ENCODE results near the gene PVR.
"Not testable (repeated sequence)": the region's sequence is repeated elsewhere in the genome, so short reads cannot be mapped to it uniquely, and the experiment has no call there.

PVR gene

DNA sequence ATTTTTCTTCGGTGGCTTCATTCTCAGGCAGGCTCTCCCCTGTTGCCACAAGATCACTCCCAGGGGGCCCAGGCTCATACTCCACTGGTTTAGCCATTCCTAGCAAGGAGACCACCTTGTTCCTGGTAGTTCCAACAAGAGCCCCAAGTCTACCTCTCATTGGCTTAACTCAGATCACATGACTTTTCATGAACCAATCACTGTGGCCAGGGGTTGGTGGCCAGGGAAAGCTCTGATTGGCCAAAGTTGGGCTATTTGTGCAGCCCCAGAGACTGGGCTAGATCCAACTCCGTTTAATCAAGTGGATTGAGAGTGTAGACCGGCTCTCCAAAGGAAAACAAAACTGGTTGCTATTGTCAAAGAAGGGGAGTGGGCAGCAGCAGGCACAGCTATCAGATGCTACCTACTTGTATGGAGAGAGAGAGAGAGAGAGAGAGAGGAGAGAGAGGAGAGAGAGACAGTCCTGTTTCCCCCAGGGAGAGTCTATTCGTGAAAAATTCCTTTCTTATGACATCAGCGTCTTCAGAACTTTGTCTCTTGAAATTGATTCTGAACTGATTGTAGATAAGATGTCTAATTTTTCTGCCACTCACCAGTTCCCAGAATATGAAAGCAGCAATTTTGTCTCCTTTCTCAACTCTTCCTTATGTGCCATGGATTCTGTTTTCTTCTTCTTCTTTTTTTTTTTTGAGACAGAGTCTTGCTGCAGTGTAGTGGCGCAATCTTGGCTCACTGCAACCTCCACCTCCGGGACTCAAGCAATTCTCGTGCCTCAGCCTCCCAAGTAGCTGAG is 33.5 kb downstream of the PVR start:
- no peak for DNase-seq

- no peak for DNase-seq
Observed at GRCh38 chr19:44680536-44680935, 36.8 kb downstream of the PVR start.

GRCh38 chr19:44681992-44682790 is 38.5 kb downstream of the PVR start:
- DNase-seq: no peak

GRCh38 chr19:44682807-44683206 is 39.1 kb downstream of the PVR start:
- DNase-seq: no peak

DNA sequence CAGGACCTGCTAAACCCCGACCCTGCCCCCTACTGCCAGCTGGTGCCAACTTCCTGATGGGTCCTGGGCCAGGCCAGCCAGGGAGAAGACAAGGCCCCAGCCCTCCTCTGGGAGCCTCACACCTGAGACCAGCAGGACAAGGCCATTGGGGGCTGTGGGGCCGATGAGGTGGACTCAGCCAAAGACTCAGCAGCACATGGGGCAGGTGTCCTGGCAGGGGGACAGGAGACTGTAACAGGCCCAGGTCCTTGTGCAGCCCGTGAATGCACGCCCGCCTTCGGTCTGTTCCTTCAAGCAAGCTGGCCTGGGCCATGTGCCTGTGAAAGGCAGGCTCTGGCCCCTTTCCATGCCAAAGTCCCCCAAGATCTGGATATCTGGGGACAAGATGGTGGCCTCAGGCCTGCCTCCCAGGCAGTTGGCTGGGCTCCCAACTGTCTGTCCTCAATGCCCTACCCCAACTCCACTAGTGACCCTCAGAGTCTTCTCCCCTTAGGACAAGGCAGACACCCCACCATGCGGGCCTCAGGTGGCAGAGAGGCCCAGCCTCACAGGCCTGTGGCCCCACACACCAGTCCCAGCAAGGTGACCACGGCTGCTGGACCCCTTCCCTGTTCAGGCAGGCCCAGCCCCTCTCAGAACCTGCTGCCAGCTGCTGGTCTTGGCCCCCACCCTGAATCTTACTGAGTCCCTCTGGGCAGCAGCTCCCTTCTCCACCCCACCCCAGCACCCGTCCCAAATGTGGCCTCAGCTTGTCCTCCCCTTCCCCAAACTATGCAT is 39.9 kb downstream of the PVR start:
- DNase-seq: no peak

DNA sequence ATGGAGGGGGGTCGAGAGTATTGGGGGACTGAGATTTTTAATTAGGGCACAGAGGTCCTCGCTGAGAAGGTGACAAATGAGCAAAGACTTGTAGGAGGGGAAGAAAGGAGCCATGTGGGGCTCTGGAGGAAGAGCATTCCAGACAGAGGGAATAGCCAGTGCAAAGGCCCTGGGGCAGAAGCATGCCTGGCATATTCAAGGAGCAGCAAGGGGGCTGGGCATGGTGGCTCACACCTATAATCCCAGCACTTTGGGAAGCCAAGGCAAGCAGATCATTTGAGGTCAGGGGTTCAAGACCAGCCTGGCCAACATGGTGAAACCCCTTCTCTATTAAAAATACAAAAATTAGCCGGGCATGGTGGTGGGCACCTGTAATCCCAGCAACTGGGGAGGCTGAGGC is 40.7 kb downstream of the PVR start:
- DNase-seq: not testable (repeated sequence)

DNA sequence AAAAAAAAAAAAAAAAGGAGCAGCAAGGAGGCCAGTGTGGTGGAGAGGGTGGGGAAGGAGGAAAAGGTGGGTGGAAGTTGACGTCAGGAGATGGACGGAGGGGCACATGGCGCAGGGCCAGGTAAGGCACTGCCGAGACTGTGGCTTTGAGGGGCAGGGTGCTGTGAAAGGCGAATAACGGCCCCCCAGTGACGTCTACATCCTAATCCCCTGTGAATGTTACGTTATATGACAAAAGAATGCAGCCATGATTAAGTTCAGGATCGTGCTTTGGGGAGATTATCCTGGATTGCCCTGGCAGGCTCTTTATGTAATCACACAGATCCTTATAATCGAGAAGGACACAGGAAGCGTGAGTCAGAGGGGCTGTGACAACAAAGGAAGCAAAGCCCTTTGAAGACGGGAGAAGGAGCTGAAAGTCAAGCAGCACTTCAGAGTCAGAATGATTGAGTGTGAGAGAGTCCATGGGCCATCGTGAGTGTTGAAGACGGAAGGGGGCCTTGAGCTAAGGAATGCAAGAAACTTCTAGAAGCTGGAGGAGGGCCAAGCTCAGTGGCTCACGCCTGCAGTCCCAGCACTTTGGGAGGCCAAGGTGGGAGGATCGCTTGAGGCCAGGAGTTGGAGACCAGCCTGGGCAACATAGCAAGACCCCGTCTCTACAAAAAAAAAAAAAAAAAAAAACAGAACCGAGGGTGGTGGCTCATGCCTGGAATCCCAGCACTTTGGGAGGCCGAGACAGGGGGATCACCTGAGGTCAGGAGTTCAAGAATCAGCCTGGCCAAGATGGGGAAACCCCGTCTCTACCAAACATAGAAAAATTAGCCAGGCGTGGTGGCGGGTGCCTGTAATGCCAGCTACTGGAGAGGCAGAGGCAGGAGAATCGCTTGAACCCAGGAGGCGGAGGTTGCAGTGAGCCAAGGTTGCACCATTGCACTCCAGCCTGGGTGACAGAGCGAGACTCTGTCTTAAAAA is 41.5 kb downstream of the PVR start:
- DNase-seq: peak; percentile 35

DNA sequence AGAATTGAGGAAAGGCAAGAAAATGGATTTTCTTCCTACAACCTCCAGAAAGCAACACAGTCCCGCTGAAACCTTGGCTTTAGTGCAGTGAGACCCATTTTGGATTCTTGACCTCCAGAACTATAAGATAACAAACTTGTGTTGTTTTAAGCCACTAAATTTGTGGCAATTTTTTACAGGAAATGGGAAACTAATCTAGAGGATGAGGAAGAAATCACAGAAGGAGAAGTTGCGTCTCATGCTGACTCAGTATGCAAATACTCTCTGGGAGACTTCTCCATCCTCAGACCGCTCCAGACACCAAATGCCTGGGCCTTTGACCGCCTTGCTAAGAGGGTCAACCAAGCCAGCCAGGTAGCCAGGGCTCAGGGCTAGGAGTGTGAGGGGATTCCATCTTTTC is 42.2 kb downstream of the PVR start:
- no peak for DNase-seq

GRCh38 chr19:44686896-44687295 is 43.2 kb downstream of the PVR start:
- DNase-seq: no peak

DNA sequence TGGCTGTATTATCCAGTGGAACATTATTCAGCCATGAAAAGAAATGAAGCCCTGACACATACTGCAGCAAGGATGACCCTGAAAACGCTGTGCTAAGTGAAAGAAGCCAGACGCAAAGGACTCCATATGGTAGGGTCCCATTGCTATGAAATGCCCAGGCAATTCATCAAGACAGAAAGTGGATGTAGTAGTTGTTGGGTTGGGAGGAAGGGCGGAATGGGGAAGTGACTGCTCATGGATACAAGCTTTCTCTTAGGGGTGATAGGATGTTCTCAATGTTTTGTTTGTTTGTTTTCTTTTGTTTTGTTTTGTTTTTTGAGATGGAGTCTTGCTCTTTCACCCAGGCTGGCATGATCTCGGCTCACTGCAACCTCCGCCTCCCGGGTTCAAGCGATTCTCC is 44.2 kb downstream of the PVR start:
- no peak for DNase-seq

- peak; percentile 36 for DNase-seq
Observed at GRCh38 chr19:44689290-44690130, 45.8 kb downstream of the PVR start.

- no peak for DNase-seq
Observed at GRCh38 chr19:44690131-44690440, 46.4 kb downstream of the PVR start.

- no peak for DNase-seq
Observed at GRCh38 chr19:44692379-44692721, 48.6 kb downstream of the PVR start.

DNA sequence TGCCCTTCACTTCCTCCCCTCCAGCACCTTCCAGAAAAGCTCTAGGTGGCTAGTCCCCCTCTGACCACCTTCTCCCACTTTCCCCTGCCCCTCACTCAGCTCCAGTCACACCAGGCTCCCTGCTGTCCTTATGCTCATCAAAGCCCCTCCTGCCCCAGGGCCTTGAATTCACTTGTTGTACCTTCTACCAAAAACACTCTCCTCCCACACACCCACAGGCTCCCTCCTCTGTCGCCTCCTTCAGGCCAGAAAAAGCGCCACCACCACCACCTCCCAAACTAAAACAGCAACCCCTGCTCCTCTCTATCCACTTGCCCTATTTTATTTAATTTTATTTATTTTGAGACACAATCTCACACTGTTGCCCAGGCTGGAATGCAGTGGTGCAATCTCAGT is 50.5 kb downstream of the PVR start:
- no peak for DNase-seq

- no peak for DNase-seq
Observed at GRCh38 chr19:44696939-44697669, 53.4 kb downstream of the PVR start.

- DNase-seq: no peak
Observed at GRCh38 chr19:44697670-44698034, 53.9 kb downstream of the PVR start.

DNA sequence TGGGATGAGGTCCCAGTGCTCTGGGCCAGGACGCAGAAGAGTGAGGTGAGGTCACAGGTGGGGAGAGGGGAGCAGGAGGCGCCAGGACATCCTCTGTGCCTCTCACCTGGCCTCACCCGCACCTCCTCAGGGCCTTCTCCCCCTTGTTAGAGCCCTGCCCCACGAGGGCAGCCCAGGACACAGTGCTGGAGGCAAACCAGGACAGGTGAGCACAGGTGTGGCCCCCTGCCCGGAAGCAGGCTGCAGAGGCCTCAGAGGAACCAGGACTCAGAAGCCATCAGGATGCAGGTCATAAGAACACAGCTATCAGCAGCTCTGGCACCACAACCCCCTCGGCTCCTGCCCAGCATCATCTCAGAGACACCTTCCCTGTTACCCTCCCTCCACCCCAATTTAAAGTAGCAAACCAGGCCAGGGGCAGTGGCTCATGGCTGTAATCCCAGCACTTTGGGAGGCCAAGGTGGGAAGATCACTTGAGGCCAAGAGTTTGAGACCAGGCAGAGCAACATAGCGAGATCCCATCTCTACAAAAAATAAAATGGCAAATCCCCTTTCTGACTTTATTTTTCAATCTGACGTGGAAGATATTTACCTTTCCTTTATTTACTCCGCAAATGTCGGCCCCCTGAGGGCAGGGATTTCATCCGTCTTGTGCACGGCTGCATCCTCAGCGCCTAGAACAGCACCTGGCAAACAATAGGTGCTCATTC is 54.9 kb downstream of the PVR start, which contains the start of gene CEACAM16:
Gene CEACAM16 (plus strand): TSS at position 660 of the 710 bp plus-strand sequence. CDS start 2,306 bp downstream, outside the sequence.
- no peak for DNase-seq

GRCh38 chr19:44700547-44700946 is 56.8 kb downstream of the PVR start:
- DNase-seq: no peak

- no peak for DNase-seq
Observed at GRCh38 chr19:44701228-44701627, 57.5 kb downstream of the PVR start.

DNA sequence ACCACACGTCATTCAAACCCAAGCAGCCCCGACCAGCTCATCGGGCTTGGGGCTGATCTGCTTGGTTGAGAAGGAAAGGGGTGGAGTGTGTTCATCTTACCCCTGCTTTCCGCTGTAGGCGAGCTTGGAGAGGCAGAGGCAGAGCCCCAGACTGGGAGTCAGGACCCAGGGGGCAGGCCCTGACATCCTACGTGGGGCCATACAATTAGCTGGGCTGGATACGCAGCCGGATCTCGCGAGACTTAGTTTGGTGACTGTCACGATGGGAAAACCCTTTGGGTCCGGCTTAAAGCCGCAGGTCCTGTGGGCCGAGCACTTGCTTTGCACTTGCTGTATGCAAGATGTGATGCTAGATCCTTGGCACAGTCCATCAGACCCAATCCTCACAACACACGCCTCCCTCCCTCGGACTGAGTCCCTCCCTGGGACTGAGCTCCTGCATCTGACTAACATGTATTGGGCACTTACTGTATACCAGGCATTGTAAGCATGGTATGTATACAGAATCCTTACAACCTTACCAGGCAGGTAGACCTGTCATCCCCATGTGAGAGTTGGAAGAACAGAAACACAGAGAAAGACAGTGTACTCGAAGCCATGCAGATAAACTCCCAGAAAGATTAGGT is 59.0 kb downstream of the PVR start:
- DNase-seq: no peak
